ENCODE results near the gene SPO11.

Gene SPO11

DNA sequence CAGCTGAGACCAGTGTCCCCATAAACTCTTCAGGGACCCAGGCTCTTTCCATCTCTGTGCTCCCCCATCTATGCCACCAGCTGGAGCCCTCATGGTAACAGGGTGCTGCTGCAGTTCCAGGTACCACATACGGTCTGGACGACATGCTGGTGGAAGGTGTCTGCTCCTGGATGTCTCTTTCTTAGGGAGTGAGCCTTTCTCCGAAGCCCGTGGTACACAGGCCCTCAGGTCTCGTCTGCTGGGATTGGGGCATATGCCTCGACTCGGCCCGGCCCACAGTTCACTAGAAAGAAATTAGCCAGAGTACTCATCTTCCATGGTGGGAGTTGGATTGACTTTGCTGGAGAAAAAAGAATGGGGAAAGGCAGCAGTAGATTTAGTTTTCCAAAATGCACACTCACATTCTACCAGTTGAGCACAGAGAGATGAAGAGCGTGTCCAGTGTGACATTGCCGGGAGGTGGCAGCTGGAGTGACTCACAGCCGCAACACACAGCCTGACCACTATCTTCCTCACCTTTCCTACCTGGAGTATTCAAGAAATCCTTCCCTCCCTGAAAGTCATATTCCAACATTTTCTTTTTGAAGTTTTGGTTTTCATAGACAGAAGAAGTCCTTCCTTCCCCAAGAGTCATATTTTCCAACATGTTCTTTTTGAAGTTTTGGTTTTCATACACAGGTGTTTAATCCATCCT is 18.6 kb upstream of the SPO11 start:
- no peak for DNase-seq

DNA sequence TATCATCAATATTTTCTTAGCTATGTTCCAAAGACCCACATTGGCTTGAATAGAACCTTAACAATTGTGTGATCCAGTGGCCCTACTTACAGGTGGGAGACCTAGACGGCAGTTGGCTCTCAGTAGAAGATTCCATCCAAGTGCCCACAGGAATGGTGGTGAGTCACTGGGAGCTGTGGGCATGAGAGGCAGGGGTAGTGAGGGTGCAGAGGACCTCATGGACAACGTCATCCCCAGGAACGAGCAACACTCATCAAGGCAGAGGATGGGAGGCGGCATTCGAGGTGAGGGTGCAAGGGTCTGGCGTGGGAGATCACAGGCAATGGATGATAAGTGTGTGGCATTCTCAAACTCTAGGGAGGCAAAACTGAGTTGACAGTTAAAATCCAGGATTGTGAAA is 17.5 kb upstream of the SPO11 start:
- no peak for DNase-seq

DNA sequence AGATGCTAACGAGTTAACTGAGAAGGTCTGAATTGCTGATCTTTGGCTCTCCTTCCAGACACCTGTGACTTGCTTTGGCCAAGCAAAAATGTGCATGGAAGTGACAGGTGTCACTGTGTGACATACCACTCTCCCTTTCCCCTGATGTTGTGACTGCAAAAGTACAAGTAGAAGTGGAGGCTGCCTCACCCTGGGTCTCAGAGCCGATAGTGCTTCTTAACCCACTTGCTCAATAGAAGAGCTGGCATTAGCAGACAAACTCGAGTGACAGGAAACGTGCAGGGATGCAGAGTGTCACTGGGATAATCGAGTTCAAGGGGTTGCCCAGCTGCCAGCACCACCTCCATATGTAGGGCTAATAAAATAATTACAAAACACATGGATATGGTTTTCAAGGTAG is 16.4 kb upstream of the SPO11 start:
- no peak for DNase-seq

- DNase-seq = no peak
Measured at GRCh38 chr20:57313951-57314350, 15.7 kb upstream of the SPO11 start.

GRCh38 chr20:57315083-57315975 is 14.3 kb upstream of the SPO11 start:
- DNase-seq = no peak

DNA sequence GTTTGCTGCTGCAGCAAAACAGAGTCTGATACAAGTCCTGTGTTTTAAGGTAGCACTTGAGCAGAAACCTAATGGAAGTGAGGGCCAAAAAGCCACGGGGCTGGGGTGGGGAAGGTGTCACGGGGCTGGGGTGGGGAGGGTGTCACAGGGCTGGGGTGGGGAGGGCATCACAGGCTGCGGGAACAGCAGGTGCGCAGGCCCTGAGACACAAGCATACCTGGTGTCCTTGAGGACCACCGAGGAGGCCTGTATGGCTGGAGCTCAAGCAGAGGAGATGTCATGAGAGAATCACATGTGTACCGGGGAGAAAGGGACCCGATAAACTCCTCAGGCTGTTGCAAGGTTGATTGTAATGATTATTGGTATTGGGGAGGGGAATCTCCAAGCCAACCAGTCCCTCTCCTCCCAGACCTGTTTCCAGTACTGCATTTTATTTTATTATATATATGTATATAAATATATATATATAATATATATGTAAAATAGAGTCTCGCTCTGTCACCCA is 13.6 kb upstream of the SPO11 start:
- DNase-seq = no peak

- DNase-seq = no peak
Measured at GRCh38 chr20:57316795-57317201, 12.8 kb upstream of the SPO11 start.

- DNase-seq = no peak
Measured at GRCh38 chr20:57317316-57317788, 12.3 kb upstream of the SPO11 start.

GRCh38 chr20:57317789-57318371 is 11.7 kb upstream of the SPO11 start:
- DNase-seq = no peak

DNA sequence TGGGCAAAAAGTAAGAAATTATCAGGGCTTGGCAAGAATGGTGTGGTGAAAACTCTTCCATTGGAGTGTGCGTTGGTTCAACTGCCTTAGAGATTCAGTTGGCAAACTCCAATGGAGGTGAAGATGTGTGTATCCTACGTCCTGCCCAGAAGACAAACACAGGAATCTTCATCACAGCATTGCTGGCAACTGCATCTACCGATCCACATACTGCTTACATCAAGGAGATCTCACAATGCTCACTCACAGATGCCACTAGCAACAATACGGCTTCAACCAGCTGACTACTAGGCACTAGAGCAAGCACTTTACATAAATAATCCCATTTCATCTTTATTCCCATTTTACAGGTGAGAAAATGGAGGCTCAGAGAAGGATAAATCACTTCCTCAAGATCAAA is 10.0 kb upstream of the SPO11 start:
- DNase-seq = no peak

- no peak for DNase-seq
Measured at GRCh38 chr20:57320358-57320757, 9.2 kb upstream of the SPO11 start.

DNA sequence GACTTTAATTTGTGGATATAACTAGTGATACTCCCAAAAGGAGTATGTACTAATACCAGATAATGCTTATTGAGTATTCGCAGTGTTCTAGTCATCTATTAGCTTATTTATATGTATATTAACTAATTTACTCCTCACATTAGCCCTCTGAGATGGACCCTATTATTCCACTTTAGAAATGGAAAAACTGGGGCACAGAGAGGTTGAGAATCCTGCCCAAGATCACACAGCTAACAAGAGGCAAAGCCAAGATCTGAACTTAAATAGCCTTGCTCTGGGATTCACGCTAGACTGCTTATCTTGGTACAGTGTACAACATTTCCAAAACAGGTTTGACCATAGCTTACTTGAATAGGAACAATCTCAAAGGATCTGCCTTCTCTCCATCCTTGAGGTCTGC is 8.5 kb upstream of the SPO11 start:
- no peak for DNase-seq

DNA sequence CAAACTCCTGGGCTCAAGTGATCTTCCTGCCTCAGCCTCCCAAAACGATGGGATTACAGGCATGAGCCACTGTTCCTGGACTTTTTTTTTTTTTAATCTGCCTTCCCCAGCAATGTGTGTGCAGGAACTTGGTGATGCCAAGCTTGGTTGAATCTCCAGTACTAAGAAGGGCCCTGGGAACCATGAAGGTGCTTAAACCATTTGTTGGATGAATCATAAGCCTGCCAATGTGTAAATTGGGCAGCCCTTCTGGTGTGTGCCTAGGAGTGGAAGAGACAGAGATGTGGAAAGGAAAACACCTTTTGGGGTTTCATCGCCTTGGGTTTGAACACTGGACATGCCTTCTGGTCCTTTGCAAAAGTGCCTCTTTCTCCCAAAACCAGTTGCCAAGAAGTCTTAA is 7.1 kb upstream of the SPO11 start:
- DNase-seq = no peak

DNA sequence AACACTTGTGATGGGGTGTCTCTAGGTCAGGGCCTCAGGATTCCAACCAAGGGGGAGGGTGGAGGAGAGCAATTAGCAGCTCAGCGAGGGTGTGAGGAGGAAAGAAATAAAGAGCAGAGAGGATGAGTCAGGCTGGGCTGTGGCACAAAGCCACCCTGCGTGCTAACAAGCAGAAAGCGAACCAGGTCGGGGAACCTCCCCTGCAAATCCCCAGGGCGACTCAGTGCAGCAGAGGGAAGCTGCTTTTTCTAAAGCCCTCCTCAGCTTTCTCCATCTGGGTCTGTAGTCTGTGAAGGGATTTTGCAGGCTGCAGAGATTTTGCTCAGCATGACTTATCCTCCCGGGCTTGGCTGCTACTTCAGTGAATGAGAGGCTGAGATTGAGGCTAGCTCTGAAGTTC is 6.6 kb upstream of the SPO11 start:
- DNase-seq = no peak

GRCh38 chr20:57325632-57326356 is 3.8 kb upstream of the SPO11 start:
- no peak for DNase-seq

GRCh38 chr20:57326667-57327455 is 2.7 kb upstream of the SPO11 start:
- DNase-seq = no peak

DNA sequence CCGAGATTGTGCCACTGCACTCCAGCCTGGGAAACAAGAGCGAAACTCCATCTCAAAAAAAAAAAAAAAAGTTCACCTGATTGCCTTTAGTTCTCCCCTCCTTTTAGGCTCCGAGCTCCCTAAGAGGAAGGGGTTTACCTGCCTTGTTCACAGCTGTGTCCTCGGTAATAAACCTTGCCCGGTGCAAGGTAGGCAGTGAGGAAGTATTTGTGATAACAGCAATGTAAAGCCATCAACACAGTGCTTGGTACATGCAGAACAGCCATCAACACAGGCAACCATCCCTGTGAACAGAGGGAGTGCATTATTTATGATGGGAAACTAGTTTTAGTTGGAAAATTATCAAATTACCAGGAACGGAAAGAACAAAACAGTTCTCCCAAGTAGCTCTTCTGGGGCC is 1.8 kb upstream of the SPO11 start:
- DNase-seq = no peak

- no peak for DNase-seq
Measured at GRCh38 chr20:57330998-57331397, 1.4 kb downstream of the SPO11 start.

DNA sequence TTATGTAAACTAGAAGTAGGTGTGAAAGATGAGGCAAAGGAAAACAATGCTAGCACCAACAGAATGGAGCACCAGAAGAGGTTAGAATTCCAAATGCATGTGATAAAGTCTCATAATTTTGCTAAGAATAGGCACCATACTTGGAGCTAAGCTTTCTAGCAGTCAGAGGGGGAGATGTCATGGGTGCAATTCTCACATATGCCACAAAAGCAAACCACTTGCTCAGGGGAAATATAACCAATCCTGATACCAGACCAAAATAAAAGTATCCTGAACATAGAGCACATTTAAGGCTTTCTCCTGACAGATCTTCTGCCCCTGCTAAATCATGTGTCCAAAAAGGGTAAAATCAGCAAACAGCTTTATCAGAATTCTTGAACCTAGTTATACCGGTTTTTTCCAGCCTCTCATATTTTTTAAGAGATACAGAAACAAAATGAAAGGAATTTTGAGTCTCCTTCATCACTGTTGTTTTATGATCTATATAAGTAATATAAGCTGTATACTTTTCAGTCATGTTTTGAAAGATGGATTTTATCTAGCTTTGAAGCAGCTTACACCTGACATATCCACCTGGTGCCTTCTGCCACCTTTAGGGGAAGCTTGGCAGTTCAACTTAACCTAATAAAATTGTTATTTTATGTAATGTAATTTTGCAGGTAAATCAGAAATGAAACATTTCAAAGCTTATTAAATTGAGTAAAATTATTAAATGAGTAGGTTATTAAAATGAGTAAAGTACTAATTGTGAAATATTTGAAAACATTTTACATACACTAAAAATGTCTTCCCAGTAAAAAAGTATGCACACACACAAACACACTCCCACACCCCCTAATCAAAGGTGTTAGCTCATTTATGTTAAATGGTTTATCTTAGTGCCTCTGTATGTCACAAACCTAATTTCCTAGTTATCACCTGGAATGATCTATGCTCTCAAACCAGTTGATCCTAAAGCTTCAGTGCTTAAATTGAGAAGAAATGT is 2.8 kb downstream of the SPO11 start:
- no peak for DNase-seq

DNA sequence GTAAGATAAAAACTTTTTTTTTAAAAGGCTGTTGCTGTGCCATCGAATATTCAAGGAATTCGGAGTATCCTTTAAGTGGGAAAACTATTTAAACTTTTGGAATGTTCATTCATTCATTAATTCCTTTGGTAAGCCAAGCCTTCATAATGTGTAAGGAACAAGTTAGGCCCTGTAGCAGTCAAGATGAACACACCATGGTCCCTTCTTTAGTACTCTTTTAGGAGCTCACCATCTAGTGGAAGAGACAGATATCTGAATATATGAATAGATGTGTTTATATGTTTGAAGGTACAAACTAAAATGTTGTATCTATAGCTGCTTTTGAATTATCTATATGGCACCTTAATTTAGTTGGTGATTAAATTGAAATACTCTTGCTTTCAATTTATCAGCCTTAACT is 5.8 kb downstream of the SPO11 start:
- no peak for DNase-seq

- DNase-seq = no peak
Measured at GRCh38 chr20:57341663-57342062, 12.1 kb downstream of the SPO11 start.

All from CD4-positive, alpha-beta T cell treated with Interleukin-1 beta for 1 hour (primary cell).